C4-2B (cell line): Measurements from ENCODE around the gene SIRT2.

ENCODE experiments used
- H3K27ac ChIP-seq: fragments of 450-650 bp; 2 replicates; pipeline ENCODE4 v1.5.1; 2017
- ZFX ChIP-seq: fragments of 450-650 bp; IDR thresholded peaks from 2 replicates; pipeline ENCODE4 v1.6.1; 2017
- TF ChIP-seq, protein P1 (sequence below): fragments of 450-650 bp; conservative IDR thresholded peaks from 2 replicates; pipeline ENCODE4 v1.5.1; 2017; ENCODE audit warnings: mild to moderate bottlenecking

The SIRT2 gene

DNA sequence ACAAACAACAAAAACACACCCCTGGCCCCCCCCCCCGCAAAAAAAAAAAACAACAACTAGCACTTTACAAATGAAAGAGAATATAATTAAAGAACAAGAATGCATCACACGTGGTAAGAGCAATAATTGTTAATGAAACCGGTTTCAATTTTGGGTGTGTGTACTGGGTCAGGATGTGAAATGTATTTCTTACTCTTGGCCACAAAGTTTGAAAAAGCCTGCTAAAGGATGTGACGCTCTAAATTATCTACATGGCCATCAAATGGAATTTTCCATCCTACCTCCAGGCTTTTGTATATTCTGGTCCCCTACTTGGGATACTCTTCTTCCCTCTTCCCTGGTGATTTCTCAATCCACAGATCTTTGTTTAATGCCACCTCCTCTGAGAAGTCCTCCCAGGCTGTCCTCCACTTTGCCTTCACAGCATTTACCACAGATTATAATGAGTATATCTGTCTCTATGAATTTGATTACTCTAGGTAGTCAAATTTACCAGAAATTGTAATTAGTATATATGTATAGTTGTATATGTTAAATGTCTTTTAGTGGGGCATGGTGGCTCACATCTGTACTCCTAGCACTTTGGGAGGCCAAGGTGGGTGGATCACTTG is 29.1 kb upstream of the SIRT2 start:
- no peak overlapping the region for H3K27ac ChIP-seq
- TF ChIP-seq, protein P1, sequence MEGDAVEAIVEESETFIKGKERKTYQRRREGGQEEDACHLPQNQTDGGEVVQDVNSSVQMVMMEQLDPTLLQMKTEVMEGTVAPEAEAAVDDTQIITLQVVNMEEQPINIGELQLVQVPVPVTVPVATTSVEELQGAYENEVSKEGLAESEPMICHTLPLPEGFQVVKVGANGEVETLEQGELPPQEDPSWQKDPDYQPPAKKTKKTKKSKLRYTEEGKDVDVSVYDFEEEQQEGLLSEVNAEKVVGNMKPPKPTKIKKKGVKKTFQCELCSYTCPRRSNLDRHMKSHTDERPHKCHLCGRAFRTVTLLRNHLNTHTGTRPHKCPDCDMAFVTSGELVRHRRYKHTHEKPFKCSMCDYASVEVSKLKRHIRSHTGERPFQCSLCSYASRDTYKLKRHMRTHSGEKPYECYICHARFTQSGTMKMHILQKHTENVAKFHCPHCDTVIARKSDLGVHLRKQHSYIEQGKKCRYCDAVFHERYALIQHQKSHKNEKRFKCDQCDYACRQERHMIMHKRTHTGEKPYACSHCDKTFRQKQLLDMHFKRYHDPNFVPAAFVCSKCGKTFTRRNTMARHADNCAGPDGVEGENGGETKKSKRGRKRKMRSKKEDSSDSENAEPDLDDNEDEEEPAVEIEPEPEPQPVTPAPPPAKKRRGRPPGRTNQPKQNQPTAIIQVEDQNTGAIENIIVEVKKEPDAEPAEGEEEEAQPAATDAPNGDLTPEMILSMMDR = no peak
- TF ChIP-seq ZFX = no peak

DNA sequence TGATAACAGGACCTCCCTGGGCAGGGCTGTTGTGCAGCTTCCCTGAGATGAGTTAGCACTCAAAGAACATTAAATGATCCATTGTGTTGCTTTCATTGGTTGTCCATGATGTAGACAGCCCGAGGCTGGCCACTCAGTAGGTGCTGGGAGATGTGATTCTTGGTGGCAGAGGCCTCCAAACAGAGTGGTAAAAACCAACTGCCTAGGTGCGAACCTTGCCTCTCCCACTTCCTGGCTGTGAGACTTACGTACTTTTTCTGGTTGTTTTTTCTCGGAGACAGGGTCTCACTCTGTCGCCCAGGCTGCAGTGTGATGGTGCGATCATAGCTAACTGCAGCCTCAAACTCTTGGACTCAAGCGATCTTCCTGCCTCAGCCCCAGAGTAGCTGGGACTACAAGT is 25.0 kb upstream of the SIRT2 start:
- no peak overlapping the region for H3K27ac ChIP-seq
- no peak for TF ChIP-seq ZFX
- TF ChIP-seq, protein P1 = no peak

DNA sequence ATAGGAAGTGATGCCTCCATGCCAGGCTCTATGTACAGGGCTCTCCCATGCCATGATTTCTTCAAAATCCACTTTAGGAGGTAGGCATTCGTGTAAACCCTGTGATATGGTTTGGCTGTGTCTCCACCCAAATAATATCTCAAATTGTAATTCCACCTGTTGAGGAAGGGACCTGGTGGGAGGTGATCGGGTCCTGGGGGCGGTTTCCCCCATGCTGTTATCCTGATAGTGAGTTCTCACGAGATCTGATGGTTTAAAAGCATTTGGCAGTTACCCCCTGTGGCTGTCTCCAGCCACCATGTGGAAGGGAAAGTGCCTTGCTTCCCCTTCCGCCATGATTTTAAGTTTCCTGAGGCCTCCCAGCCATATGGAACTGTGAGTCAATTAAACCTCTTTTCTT is 23.1 kb upstream of the SIRT2 start:
- H3K27ac ChIP-seq = no peak overlapping the region
- TF ChIP-seq ZFX = no peak
- TF ChIP-seq, protein P1 = no peak

DNA sequence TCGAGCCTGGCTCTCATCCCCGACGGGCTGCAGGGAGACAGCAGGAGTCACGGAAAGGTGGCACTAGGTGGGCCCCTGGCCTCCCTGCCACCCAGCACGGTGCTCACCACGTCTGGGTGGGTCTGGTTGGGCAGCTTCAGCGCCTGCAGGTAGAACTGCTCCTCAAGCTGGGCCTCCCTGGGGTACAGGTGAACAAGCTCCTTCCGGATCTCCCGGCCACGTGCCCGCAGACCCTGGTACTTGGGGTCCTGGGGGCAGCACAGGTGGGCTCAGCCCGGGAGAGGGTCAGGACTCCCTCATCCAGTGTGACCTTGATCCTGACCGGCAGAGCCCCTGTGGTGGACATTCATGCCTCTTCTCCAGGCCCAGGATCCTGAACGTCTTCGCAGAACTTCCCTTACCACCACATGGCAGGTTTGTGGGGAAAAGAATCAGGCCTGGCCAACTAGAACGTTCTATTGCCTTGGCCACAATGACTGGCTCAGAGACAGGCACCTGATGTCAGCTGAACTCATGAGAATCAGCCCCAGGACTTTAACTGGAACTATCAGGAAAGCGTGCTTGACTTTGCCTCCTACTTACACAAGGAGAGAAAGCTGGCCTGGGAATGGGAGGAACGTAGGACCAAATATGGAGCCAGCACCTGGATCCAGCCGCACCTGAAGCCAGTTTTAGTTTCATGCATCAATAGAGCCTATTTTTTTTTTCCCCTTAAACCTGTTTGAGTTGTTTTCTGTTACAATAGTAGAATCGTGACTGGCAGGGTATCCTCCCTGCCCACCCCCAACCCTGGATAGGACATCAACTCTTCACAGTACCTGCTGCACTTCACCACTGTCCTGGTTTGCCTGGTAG is 22.2 kb upstream of the SIRT2 start:
- TF ChIP-seq, protein P1 = no peak
- no peak for TF ChIP-seq ZFX

DNA sequence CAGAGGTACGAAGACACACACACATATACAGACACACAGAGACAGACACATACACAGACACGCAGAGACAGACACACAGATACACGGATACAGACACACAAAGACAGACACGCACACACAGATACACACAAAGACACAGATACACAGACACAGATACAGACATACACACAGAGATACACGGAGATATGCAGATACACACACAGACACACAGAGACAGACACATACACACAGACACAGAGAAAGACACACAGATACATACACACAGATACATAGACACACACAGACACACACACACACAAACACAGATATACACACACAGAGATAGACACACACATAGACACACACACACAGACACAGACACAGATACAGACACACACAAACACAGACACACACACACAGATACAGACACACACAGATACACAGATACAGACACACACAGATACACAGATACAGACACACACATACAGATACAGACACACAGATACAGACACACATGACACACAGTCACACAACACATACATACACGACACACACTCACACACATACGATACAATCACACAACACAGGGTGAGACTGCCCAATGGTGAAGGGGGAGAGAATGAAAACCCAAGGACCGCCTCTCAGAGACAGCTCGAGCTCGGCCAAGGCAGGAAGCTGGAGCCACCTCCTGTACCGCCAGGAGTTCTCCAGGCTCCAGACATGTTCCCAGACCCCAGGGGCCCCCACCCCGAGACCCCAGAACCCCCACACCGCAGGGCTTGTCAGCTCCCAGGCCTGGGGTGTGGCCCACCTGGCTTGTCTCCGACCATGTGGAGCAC is 21.4 kb upstream of the SIRT2 start:
- H3K27ac ChIP-seq = no peak overlapping the region
- no peak for TF ChIP-seq ZFX
- TF ChIP-seq, protein P1 = no peak

More for the DNA sequence above, 22.2 kb upstream of the SIRT2 start:
- H3K27ac ChIP-seq = no peak overlapping the region

DNA sequence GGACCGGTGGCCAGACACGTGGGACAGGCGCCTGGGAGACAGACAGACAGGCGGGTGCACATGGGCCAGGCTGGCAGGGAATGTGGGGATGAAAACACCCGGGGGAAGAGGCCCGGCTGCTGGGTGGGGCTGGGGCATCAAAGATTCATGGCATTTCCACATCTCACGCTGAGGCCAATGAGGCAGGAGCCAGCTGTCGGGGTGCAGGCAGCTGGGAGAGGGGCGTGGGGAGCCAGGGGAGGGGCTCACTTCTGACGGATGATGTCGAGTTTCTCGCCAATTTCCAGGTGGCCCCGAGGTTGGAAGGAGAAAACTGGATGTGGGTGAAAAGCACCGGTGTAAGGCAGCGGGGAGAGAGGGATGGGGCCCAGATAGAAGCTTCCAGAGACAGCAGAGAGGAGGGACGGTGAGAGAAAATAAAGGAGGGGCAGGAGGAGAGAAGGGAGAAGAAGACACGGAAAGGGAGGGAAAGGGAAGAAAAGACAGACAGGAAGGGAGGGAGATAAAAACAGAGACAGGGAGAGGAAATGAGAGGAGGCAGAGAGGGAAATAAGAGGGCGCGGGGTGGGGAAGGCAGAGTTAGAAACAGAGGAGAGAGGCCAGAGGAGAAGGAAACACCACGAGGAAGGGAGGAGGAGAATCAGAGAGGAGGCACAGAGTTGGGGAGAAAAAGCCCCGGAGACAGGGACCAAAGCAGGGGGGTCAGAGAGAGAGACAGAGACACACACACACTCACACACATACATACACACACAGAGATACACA is 20.6 kb upstream of the SIRT2 start:
- no peak for TF ChIP-seq ZFX
- TF ChIP-seq, protein P1 = no peak
- no peak overlapping the region for H3K27ac ChIP-seq
